ENCODE data around the gene MTNR1A.
"Not testable (repeated sequence)": the region's sequence is repeated elsewhere in the genome, so short reads cannot be mapped to it uniquely, and the experiment has no call there.

The MTNR1A gene

DNA sequence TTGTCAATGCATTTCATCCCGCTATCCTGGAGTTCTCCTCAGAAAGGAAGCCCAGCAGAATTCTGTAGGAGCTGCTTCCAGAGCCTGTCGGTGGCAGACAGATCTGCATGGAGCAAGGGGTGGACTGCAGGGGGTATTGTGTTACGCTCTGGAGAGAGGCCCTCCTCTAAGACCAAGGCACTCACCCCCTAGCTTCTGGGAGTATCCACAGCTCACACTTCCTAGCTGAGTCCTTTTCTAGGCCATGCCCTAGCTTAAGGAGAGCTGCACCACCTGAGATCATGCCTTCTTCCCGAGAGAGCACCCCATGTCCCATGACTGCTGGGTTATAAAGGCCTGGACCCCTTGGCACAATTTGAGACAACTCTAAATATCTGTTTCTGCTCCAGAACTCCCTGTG is 39.1 kb downstream of the MTNR1A start:
- no peak overlapping the region for H3K4me3 ChIP-seq (ENCODE audit: low read length)
- TF ChIP-seq, protein P1, sequence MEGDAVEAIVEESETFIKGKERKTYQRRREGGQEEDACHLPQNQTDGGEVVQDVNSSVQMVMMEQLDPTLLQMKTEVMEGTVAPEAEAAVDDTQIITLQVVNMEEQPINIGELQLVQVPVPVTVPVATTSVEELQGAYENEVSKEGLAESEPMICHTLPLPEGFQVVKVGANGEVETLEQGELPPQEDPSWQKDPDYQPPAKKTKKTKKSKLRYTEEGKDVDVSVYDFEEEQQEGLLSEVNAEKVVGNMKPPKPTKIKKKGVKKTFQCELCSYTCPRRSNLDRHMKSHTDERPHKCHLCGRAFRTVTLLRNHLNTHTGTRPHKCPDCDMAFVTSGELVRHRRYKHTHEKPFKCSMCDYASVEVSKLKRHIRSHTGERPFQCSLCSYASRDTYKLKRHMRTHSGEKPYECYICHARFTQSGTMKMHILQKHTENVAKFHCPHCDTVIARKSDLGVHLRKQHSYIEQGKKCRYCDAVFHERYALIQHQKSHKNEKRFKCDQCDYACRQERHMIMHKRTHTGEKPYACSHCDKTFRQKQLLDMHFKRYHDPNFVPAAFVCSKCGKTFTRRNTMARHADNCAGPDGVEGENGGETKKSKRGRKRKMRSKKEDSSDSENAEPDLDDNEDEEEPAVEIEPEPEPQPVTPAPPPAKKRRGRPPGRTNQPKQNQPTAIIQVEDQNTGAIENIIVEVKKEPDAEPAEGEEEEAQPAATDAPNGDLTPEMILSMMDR (conservative IDR thresholded peaks at IDR 0.05; ENCODE audit: low read length): no peak
- no peak for DNase-seq (ENCODE audit: low read depth)

DNA sequence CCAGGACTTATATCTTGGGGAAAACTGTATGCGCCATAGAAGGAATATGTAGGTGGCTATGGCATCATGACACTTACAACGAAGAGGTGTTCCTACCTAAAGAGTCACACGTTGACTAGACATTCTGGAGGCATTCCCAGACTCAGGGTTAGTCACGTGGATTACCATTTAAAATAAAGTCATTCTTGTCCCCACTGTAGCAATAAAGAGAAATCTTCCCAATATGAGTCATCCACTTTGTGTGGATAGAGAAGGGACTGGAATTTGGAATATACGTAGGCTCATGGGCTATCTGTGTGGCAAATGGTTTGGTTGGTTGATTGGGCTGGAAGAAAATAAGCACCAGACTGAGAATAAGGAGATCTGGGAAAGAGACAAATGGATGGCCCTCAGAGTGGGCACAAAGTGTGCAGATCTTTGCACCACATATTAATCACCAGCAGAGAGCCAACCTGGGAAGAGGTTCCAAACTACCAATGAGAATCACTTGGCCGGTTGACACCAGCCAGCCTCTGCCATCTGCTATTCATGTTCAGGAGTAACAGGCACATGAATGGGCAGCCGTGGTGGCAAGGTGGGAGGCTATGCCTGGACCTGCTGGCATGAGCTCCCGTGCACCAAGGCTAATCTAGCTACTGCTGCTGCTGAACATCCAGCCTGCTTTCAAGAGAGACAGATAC is 41.0 kb downstream of the MTNR1A start:
- TF ChIP-seq, protein P1 (conservative IDR thresholded peaks at IDR 0.05; ENCODE audit: low read length): no peak
- no peak overlapping the region for H3K4me3 ChIP-seq (ENCODE audit: low read length)
- no peak for DNase-seq (ENCODE audit: low read depth)

DNA sequence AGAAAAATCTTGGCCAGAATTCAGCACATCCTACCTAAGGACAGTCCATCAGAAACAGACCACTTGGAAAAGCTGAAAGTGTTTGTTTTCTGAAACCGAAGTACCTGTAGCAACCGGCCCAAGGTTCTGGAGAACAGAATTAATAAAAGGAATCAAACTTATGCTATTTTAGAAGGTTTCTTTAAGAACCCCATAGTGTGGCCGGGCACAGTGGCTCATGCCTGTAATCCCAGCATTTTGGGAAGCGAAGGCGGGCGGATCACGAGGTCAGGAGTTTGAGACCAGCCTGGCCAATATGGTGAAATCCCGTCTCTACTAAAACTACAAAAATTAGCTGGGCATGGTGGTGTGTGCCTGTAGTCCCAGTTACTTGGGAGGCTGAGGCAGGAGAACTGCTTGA is 50.6 kb downstream of the MTNR1A start:
- DNase-seq (ENCODE audit: low read depth); H3K4me3 ChIP-seq (ENCODE audit: low read length): not testable (repeated sequence)

DNA sequence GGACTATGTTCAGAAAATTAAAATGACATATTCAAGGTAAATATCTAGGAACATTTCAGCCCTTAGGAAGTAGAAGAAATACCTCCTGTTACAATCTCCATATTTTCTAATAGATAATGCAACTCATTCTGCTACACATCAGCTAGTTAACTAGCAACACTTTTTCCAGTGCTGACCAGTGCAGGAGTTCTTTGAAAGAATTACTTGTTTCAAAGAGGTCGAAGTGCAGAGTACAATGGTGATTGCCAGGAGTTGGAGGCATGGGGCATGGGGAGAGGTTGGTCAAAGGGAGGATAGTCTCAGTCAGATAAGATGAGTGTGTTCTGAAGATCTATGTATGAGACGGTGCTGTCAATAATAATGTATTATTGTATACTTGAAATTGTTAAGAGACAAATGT is 53.1 kb downstream of the MTNR1A start:
- TF ChIP-seq, protein P1 (conservative IDR thresholded peaks at IDR 0.05; ENCODE audit: low read length): no peak

DNA sequence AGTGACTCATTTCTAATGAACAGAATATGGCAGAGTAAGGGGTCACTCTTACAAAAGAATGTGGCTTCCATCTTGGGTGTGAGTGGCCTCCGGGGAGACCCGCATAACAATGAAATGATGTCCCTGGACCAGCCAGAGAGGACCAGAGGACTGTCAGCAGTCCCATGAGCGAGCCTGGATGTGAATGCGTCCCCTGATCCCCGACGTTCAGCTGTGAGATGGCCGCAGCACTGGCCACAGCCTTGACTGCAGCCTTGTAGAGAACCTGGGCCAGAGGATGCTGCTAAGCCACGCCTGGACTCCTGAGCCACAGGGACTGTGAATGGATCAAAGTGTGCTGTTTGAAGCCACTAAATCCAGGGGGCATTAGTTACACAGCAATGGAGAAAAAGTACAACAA is 53.8 kb downstream of the MTNR1A start:
- no peak overlapping the region for H3K4me3 ChIP-seq (ENCODE audit: low read length)
- TF ChIP-seq, protein P1 (conservative IDR thresholded peaks at IDR 0.05; ENCODE audit: low read length): no peak
- no peak for DNase-seq (ENCODE audit: low read depth)

More for the DNA sequence above, 53.1 kb downstream of the MTNR1A start:
- DNase-seq (ENCODE audit: low read depth): no peak
- H3K4me3 ChIP-seq (ENCODE audit: low read length): no peak overlapping the region

DNA sequence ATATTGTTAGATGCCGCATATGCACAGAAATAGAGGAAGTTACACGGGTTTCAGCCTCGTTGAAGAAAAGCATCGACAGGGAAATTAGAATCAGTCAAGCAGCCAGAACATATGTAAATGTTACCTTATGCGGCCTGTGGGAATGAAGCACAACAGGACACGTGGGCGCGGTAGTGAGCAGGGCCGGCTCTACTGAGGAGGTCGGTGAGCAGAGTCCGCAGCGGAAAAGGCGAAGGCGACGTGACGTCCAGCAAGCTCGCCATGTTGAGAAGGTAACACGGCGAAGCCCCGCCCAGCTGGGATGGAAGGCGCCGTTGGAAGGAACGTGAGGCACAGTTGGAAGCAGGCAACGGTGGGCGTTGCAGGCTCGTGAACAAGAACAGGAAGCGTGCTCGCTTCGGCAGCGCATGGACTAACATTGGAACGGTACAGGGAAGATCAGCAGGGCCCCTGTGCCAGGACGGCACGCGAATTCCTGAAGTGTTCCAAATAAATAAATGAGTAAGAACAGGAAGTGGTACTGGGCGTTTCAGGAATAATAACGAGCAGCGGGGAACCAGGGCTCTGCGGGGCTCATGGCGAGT is 54.6 kb downstream of the MTNR1A start:
- DNase-seq (ENCODE audit: low read depth): no peak
- H3K4me3 ChIP-seq (ENCODE audit: low read length): no peak overlapping the region
- TF ChIP-seq, protein P1 (conservative IDR thresholded peaks at IDR 0.05; ENCODE audit: low read length): no peak

DNA sequence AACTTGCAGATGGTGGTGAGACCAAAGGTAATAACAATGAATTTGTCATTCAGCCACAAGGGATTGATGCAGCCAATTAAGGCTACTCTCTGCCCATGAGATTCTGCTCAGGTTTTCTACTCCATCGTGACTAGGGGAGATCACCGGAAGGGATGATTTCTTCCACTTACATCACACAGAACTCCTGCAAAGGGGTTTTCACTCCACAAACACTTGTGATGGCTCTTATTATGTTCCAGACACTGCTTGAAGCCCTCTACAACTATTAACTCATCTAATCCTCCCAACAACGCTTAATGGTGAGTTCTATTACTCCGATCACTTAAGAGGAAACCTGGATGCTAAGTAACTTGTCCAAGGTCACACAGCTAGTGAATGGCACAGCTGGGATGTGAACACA is 55.9 kb downstream of the MTNR1A start:
- H3K4me3 ChIP-seq (ENCODE audit: low read length): no peak overlapping the region
- no peak for DNase-seq (ENCODE audit: low read depth)
- TF ChIP-seq, protein P1 (conservative IDR thresholded peaks at IDR 0.05; ENCODE audit: low read length): no peak

Data from AG10803 (cell line).